ENCODE data around the gene MAML2.

DNA sequence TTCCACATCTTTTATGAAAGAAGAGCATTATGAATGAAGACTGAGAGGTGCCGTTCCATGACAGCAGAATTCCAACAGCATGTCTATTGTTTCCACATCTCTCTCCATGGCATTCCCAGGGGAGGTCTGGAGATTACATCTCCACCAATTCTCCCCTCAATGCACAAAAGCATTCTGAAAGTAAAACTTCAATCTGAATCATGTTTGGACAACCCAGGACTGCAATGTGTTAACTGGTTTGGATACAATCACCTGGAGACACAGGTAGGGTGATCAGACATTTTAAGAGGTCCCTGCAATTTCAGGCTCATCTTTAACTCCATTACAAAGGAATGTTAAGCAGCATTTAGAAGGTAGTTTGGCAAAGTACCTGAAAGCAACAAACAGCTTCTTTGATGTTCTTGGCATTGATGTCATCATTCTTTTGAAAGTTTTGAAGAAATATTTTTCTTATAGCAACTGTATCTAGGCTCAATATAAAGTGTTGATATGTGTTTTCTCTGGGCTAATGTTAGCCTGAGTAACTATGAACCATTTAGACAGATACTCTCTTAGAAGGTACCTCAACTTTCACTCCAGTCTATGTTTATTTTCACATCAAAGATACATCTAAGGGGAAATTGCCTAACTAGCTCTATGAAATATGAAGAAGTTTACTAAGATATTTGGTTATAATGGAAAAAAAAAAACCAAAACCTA, 237.6 kb downstream of the MAML2 start:
- no peak for TF ChIP-seq CTCF (IDR thresholded peaks at IDR 0.05)
- no peak for TF ChIP-seq POLR2A (IDR thresholded peaks at IDR 0.05)

Measured in esophagus squamous epithelium (tissue), 4 donors.